GM20000 (cell line): Measurements from ENCODE around the gene IFRD2.

Experiments used
- DNase-seq: peaks from one replicate; pipeline ENCODE4 v3.0.0; 2012; ENCODE audit warnings: low spot score
- TF ChIP-seq, protein P1 (sequence below): IDR thresholded peaks from 2 replicates; pipeline ENCODE4 v1.5.1; 2012; ENCODE audit warnings: mild to moderate bottlenecking, control low read depth; ENCODE audit errors: extremely low read depth, missing control alignments

Gene IFRD2

DNA sequence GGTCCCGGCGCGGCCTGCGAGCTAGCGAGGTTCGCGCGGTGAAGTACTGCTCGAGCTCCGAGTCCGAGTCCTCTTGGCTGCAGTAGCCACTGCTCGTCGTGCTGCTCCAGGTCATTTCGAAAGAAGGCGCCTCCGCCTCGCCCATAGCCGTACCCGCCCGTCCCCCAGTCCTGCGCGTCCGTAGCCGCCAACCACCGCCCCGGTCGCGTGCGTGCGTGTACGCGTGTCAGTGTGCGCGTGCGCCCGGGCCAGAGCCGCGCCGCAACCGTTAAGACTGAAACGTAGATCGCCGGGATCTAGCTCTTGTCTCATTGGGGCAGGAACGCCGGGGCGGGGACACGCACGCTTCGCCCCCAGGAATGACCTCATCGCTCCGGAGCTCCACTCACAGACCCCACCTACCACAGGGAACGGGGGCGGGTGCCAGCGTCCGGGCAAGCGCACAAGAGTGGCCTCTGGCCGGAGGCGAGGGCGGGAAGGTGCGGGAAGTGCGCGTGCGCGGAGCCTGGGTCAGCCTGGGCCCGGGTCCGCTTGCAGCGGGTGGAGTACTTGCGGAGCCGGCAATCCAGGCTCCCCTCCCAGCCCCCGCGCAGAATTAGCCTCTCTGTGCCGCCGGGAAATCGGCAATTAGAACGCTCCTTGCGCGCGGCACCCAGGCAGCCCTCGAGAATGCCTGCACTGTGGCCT lies 45.1 kb upstream of the IFRD2 start:
- TF ChIP-seq, protein P1, sequence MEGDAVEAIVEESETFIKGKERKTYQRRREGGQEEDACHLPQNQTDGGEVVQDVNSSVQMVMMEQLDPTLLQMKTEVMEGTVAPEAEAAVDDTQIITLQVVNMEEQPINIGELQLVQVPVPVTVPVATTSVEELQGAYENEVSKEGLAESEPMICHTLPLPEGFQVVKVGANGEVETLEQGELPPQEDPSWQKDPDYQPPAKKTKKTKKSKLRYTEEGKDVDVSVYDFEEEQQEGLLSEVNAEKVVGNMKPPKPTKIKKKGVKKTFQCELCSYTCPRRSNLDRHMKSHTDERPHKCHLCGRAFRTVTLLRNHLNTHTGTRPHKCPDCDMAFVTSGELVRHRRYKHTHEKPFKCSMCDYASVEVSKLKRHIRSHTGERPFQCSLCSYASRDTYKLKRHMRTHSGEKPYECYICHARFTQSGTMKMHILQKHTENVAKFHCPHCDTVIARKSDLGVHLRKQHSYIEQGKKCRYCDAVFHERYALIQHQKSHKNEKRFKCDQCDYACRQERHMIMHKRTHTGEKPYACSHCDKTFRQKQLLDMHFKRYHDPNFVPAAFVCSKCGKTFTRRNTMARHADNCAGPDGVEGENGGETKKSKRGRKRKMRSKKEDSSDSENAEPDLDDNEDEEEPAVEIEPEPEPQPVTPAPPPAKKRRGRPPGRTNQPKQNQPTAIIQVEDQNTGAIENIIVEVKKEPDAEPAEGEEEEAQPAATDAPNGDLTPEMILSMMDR = no peak
- DNase-seq = peak; percentile 99

DNA sequence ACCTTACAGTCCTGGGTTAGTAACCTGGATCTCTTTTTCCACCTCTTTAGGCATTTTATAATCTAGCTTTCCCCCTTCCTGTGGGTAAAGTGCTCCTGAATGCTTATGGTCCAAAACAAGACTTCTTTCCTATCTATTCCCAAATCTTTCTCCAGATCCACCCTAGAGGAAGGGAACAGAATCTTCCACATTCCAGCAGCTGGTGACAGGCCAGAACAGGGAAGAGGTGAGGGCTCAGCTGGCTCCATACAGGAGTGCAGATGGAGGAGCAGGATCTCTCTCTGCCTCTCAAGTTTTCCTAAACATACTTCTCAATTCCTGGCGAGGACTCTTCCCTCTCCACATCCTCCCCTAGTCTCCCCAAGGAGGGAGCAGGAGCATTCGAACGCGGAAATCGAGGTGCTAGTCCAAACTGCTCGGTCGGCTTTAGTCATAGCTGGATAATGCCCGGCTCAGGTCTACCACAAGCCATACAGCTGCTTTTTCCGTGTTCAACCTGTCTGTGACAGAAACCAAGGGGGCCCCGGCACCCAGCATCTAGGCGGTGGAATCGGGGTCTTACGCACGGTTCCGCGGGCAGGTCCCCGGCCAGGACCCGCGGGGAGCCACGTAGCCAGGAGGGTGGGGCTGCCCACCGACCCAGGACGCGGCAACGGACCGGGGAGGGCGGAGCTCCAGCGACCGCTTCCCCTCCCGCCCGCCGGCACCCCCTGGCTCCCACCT lies 44.4 kb upstream of the IFRD2 start:
- DNase-seq = no peak
- TF ChIP-seq, protein P1 = no peak

DNA sequence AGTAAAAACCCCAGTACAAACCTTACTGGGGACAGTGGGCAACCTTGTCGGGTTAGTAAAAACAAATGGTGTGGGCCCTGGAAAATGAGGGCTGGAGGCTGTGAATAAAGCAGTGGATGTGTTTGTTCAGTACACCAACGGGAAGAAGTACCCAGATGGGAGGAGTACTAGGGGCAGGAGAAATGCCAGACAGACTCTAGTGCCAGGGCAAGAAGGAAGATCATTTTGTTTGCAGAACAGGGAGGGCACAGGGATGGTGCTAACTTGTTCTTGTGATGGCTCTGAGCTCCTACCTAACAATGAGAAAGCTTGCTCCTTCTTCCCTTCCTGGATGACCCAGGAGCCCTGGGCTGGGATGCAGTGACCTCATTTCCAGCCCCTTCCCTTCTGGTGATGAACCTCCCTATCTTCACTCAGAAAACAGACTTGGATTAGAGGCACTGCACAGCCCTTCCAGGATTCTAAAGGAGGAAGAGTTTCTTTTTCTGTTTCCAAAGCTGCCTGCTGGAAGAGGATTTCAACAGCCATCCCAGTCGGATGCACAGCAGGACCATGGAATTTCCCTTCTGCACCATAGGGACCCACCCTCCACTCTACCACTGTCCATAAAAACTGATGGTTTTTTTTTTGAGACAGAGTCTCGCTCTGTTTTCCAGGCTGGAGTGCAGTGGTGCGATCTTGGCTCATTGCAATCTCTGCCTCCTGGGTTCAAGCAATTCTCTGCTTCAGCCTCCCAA lies 42.3 kb upstream of the IFRD2 start:
- TF ChIP-seq, protein P1 = no peak
- no peak for DNase-seq

DNA sequence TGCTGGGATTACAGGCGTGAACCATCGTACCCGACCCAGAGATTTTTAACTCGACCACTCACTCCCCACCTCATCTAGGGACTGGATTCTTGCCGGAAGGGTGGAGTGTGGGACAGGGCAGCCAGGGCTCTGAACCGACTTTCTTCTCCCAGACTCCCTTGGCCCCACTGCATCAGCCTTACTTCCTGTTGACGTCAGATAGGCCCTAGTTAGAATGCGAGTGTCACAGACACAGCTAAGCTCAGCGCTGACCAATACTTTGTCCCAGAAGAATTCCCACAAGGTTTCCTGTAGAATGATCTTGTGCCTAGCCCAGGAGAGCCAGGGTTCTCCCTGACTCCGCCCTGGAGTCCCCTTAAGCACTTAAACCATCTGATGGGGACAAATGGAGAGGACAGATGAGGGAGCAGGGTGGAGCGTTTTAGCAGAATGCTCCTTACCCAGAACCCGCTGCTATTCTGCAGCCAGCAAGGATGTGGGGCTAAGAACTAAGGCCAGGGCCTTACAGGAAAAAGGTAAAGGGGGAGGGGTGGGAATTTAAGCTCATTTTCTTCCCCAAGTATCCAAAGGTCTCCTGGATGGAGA lies 41.6 kb upstream of the IFRD2 start:
- DNase-seq = no peak

DNA sequence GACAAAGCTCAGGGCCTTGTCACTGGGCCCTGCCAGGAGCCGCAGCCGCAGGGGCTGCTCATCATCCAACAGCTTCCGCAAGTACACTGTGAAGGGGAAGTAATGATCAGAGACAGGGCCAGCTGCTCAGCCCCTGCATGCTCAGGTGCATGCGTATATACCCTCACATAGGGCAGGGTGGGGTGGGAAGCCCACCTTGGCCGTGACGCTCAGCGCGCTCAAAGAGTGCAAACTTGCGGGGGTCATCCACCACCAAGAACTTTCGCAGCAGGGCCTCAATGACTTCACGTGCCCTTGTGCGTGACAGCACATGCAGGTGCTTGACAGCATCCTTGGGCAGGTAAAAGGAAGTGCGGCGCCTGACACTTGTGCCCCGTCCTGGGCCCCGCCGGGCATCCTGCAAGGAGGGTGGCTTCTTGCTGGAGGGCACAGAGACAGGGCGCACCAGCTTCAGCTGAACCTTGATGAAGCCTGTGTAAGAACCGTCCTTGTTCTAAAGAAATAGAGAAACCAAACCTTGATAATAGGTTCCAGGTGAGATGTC lies 39.2 kb upstream of the IFRD2 start:
- TF ChIP-seq, protein P1 = no peak
- DNase-seq = no peak

More for the DNA sequence above, 41.6 kb upstream of the IFRD2 start:
- TF ChIP-seq, protein P1 = no peak

DNA sequence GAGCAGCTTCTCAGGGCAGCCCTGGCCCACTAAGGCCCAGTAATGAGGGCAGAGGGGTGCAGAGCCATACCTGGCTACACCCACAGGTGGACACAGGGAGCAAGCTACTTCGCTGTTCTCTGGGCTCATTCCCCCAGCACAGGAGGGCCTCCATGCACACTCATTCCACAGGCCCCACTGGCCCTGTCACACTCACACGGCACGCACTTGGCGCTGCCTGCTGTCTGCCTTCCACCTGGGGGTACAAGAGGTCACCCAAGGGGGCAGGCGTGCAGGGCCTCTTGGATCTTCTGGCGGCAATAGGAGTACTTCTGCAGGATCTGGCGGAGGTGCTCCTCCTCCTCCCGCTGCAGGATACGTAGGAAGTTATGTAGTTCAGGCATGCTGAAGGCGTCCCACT lies 38.1 kb upstream of the IFRD2 start:
- TF ChIP-seq, protein P1 = no peak
- DNase-seq = no peak
